PFSK-1 (cell line): ENCODE results near the gene DIP2C.

Experiments used
- FOXP2 ChIP-seq: optimal IDR thresholded peaks from 2 replicates; pipeline ENCODE3; 2011; ENCODE audit warnings: borderline replicate concordance, control low read depth, inconsistent platforms; ENCODE audit not compliant: insufficient read depth; ENCODE audit errors: extremely low read length, extremely low read depth
- POLR2AphosphoS5 ChIP-seq: IDR thresholded peaks from 2 replicates; pipeline ENCODE4 v1.6.1; 2012; ENCODE audit warnings: low read depth, mild to moderate bottlenecking, control low read depth, low read length, moderate library complexity
- REST ChIP-seq, 2 experiments: IDR thresholded peaks; 2 replicates each; pipeline versions ENCODE4 v1.6.1 to v1.8.0; 2011 to 2012; ENCODE audit warnings: low read depth in 2 of 2, low read length in 2 of 2, control low read depth in 1 of 2, inconsistent platforms in 1 of 2, mild to moderate bottlenecking in 1 of 2, moderate library complexity in 1 of 2; ENCODE audit not compliant: insufficient read depth in 1 of 2
- SIN3A ChIP-seq: IDR thresholded peaks from 2 replicates; pipeline ENCODE4 v1.6.1; 2012; ENCODE audit warnings: mild to moderate bottlenecking, low read length, moderate library complexity, borderline replicate concordance; ENCODE audit not compliant: insufficient read depth
- TAF1 ChIP-seq: IDR thresholded peaks from 2 replicates; pipeline ENCODE4 v1.6.1; 2012; ENCODE audit warnings: low read length, control low read depth, borderline replicate concordance; ENCODE audit not compliant: insufficient read depth

The DIP2C gene

GRCh38 chr10:260819-261429, 428.5 kb downstream of the DIP2C start:
- TF ChIP-seq FOXP2 (no peak), REST (IDR thresholded peaks at IDR 0.05; ENCODE audit: insufficient read depth in 1 of 2, low read depth in 2 of 2, low read length in 2 of 2) (no peak), POLR2AphosphoS5 (no peak), TAF1 (no peak), SIN3A (no peak)

GRCh38 chr10:251982-252582, 437.4 kb downstream of the DIP2C start:
- TF ChIP-seq POLR2AphosphoS5, result no peak
- no peak for TF ChIP-seq SIN3A
- no peak for TF ChIP-seq TAF1
- TF ChIP-seq FOXP2, result no peak
- no peak for TF ChIP-seq REST (IDR thresholded peaks at IDR 0.05; ENCODE audit: insufficient read depth in 1 of 2, low read depth in 2 of 2, low read length in 2 of 2)

GRCh38 chr10:248307-248706, 441.2 kb downstream of the DIP2C start:
- TF ChIP-seq REST (IDR thresholded peaks at IDR 0.05; ENCODE audit: insufficient read depth in 1 of 2, low read depth in 2 of 2, low read length in 2 of 2) (no peak), POLR2AphosphoS5 (no peak), TAF1 (no peak), SIN3A (no peak), FOXP2 (no peak)

- TF ChIP-seq REST (IDR thresholded peaks at IDR 0.05; ENCODE audit: insufficient read depth in 1 of 2, low read depth in 2 of 2, low read length in 2 of 2) (no peak), POLR2AphosphoS5 (no peak), FOXP2 (no peak), TAF1 (no peak), SIN3A (no peak)
Measured at GRCh38 chr10:247480-247879, 442.0 kb downstream of the DIP2C start.

GRCh38 chr10:246431-246830, 443.0 kb downstream of the DIP2C start:
- TF ChIP-seq TAF1 (no peak), REST (IDR thresholded peaks at IDR 0.05; ENCODE audit: insufficient read depth in 1 of 2, low read depth in 2 of 2, low read length in 2 of 2) (no peak), FOXP2 (no peak), SIN3A (no peak), POLR2AphosphoS5 (no peak)
